ENCODE results near the gene MYOM1.

- TF ChIP-seq CTCF (conservative IDR thresholded peaks at IDR 0.05 in 1 of 2, IDR thresholded peaks at IDR 0.05 in 1 of 2; ENCODE audit: extremely low read depth in 1 of 2, insufficient read depth in 1 of 2, low read depth in 1 of 2, low read length in 2 of 2) (no peak), EZH2 (IDR thresholded peaks at IDR 0.05; ENCODE audit: borderline replicate concordance, low read length) (no peak)
Measured at GRCh38 chr18:3192286-3192685, 27.5 kb downstream of the MYOM1 start.

All from mammary epithelial cell (primary cell).